K562 (cell line): ENCODE data around the gene KIAA2012. TPM values are rescaled to one million over a fixed set of nuclear protein-coding genes. Genes with fewer than 3 reads are reported as not detected.

Experiments
- ATF7 ChIP-seq: fragments of 450-650 bp; IDR thresholded peaks from 2 replicates; pipeline ENCODE4 v1.7.1; 2014; ENCODE audit warnings: mild to moderate bottlenecking, moderate library complexity
- C11orf30 ChIP-seq: fragments of 450-650 bp; IDR thresholded peaks from 2 replicates; pipeline ENCODE4 v1.6.1; 2016; ENCODE audit warnings: low read depth, mild to moderate bottlenecking
- CBFA2T2 ChIP-seq: fragments of 450-650 bp; conservative IDR thresholded peaks from 2 replicates; pipeline ENCODE4 v1.6.1; 2017; ENCODE audit warnings: mild to moderate bottlenecking
- CBFA2T3 ChIP-seq: fragments of 450-650 bp; IDR thresholded peaks from 2 replicates; pipeline ENCODE4 v1.6.1; 2017
- CEBPG ChIP-seq, 3 experiments: fragments of 200-800 bp in 1 of 3; sonication (Bioruptor generic) in 1 of 3; sonication (generic) in 1 of 3; formaldehyde crosslinking in 1 of 3; IDR thresholded peaks in 2 of 3; conservative IDR thresholded peaks in 1 of 3; 2 replicates each; pipeline versions ENCODE4 v1.6.1 to v1.8.0; 2016 to 2022; ENCODE audit warnings: missing compliant biosample characterization in 2 of 3, missing genetic modification characterization in 2 of 3, mild to moderate bottlenecking in 1 of 3, missing genetic modification reagents in 1 of 3
- KDM2B ChIP-seq: fragments of 250-450 bp; sonication (Bioruptor Pico); IDR thresholded peaks from 2 replicates; pipeline ENCODE4 v1.8.0; 2021; ENCODE audit warnings: mild to moderate bottlenecking, moderate library complexity
- LCOR ChIP-seq: sonication (generic); formaldehyde crosslinking; IDR thresholded peaks from 2 replicates; pipeline ENCODE4 v1.8.0; 2022; ENCODE audit warnings: mild to moderate bottlenecking, missing genetic modification reagents
- MTA3 ChIP-seq: fragments of 450-650 bp; formaldehyde crosslinking; IDR thresholded peaks from 2 replicates; pipeline ENCODE4 v1.6.1; 2017; ENCODE audit warnings: mild to moderate bottlenecking, borderline replicate concordance
- PKNOX1 ChIP-seq: fragments of 450-650 bp; IDR thresholded peaks from 2 replicates; pipeline ENCODE4 v1.6.1; 2016
- RBFOX2 ChIP-seq: fragments of 200-400 bp; formaldehyde crosslinking; IDR thresholded peaks from 2 replicates; pipeline ENCODE4 v1.6.1; 2017; ENCODE audit warnings: low read depth, mild to moderate bottlenecking, low read length, moderate library complexity
- RFX7 ChIP-seq: fragments of 250-450 bp; sonication (Bioruptor Pico); IDR thresholded peaks from 2 replicates; pipeline ENCODE4 v1.5.1; 2021; ENCODE audit warnings: mild to moderate bottlenecking
- SMAD4 ChIP-seq: fragments of 250-450 bp; sonication (Bioruptor Pico); conservative IDR thresholded peaks from 2 replicates; pipeline ENCODE4 v1.8.0; 2021; ENCODE audit warnings: inconsistent platforms, mild to moderate bottlenecking, moderate library complexity
- TEAD4 ChIP-seq, 2 experiments: sonication (generic) in 1 of 2; formaldehyde crosslinking in 1 of 2; IDR thresholded peaks; 2 replicates each; pipeline versions ENCODE4 v1.6.1 to v1.8.0; 2012 to 2022; ENCODE audit warnings: borderline replicate concordance in 1 of 2, inconsistent platforms in 1 of 2, low read length in 1 of 2, mild to moderate bottlenecking in 1 of 2, missing genetic modification reagents in 1 of 2
- ZBTB33 ChIP-seq: sonication (generic); formaldehyde crosslinking; IDR thresholded peaks from 2 replicates; pipeline ENCODE4 v1.8.1; 2023; ENCODE audit warnings: mild to moderate bottlenecking, missing genetic modification reagents
- ZBTB40 ChIP-seq, 2 experiments: fragments of 450-650 bp in 1 of 2; sonication (generic) in 1 of 2; formaldehyde crosslinking in 1 of 2; IDR thresholded peaks; 2 replicates each; pipeline versions ENCODE4 v1.7.1 to v1.9.0; 2016 to 2022; ENCODE audit warnings: inconsistent platforms in 1 of 2, mild to moderate bottlenecking in 1 of 2, missing genetic modification reagents in 1 of 2
- ZNF133 ChIP-seq: fragments of 250-450 bp; sonication (Bioruptor Pico); IDR thresholded peaks from 2 replicates; pipeline ENCODE4 v1.4.0; 2020; ENCODE audit warnings: mild to moderate bottlenecking
- polyA plus RNA-seq, 8 experiments: library from polyadenylated mRNA; depleted of rRNA in 4 of 8; stranded (reverse) in 5 of 8; unstranded in 3 of 8; fragments of >200 nt; fragmentation: Nextera tagmentation in 2 of 8; fragmentation: Illumina TruSeq in 1 of 8; extraction: Ambion mirVana in 2 of 8; extraction: Trizol in 1 of 8; gene quantifications; 2 replicates each; pipeline versions ENCODE4 v1.2.1 to v1.2.3, GENCODE V29; 2011 to 2014; ENCODE audit warnings: inconsistent platforms in 1 of 8, missing spikeins in 1 of 8
- total RNA-seq, 7 experiments: library from RNA; depleted of rRNA in 6 of 7; stranded (reverse); fragments of >200 nt in 6 of 7; fragmentation: Illumina TruSeq in 2 of 7; extraction: Trizol in 2 of 7; gene quantifications; 2 replicates each; pipeline versions ENCODE4 v1.2.1 to v1.2.3, GENCODE V29; 2011 to 2021; ENCODE audit warnings: low replicate concordance in 1 of 7

Gene KIAA2012
- total and polyA plus RNA-seq, 9 of the 15 experiments (the other 6 are each of a cell fraction or from before 2014, with no cell fraction given): not detected

GRCh38 chr2:202064881-202065230 is 8.2 kb upstream of the KIAA2012 start (continued):
- no peak for TF ChIP-seq ZBTB33 (CRISPR knock-in tag)
- TF ChIP-seq CEBPG (CRISPR knock-in tag; IDR thresholded peaks at IDR 0.05): no peak
- TF ChIP-seq CEBPG (tag; conservative IDR thresholded peaks at IDR 0.05 in 1 of 2, IDR thresholded peaks at IDR 0.05 in 1 of 2): no peak
- TF ChIP-seq ZBTB40 (IDR thresholded peaks at IDR 0.05): no peak
- no peak for TF ChIP-seq ZBTB40 (CRISPR knock-in tag; IDR thresholded peaks at IDR 0.05)
- no peak for TF ChIP-seq LCOR (CRISPR knock-in tag)
- no peak for TF ChIP-seq ZNF133 (CRISPR knock-in tag)
- no peak for TF ChIP-seq RFX7
- TF ChIP-seq SMAD4 (CRISPR knock-in tag): no peak
- TF ChIP-seq KDM2B (CRISPR knock-in tag): no peak
- TF ChIP-seq CBFA2T2: peak; percentile 25; the same call in 1 of the 2 replicates
- no peak for TF ChIP-seq RBFOX2
- TF ChIP-seq TEAD4 (IDR thresholded peaks at IDR 0.05; ENCODE audit: low read length): peak; percentile 48; the same call in 1 of the 2 replicates
- no peak for TF ChIP-seq TEAD4 (CRISPR knock-in tag; IDR thresholded peaks at IDR 0.05; ENCODE audit: borderline replicate concordance)
- no peak for TF ChIP-seq MTA3
- no peak for TF ChIP-seq ATF7
- TF ChIP-seq CBFA2T3: peak; percentile 55; the same call in 1 of the 2 replicates
- no peak for TF ChIP-seq PKNOX1
- TF ChIP-seq C11orf30: no peak
